NT2/D1 (cell line): ENCODE results near the gene SMIM43.

Experiments
- SUZ12 ChIP-seq: IDR thresholded peaks from 2 replicates; pipeline ENCODE4 v1.6.1; 2011; ENCODE audit not compliant: insufficient read length, insufficient read depth; ENCODE audit errors: extremely low read depth
- YY1 ChIP-seq: IDR thresholded peaks from 2 replicates; pipeline ENCODE4 v1.6.1; 2011; ENCODE audit not compliant: insufficient read length, insufficient read depth
- ZNF274 ChIP-seq: IDR thresholded peaks from 2 replicates; pipeline ENCODE4 v1.6.1; 2011; ENCODE audit warnings: mild to moderate bottlenecking, low read depth, low read length

- TF ChIP-seq SUZ12 (no peak), ZNF274 (no peak), YY1 (no peak)
Observed at GRCh38 chr4:121711263-121712000, 53.5 kb downstream of the SMIM43 start.
